ENCODE measurements around the gene TECTB.

DNA sequence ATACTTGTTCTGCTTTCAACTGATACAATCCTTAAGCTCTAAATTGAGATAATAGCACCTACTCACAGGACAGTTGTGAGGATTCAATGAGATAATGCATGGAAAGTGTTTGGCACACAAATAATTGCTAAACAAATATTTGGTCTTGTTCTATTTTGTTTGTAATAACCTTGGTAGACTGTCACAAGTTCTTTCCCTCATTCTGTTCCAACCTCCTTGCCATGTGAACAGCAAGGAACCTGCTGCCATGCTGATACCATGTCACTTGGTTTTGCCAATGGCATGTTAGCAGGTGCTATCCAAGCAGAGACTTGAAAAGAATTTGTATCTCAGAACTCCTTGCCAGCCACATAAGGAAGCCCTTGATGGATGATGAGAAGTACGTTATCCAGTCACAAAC is 24.8 kb upstream of the TECTB start:
- no peak for TF ChIP-seq CTCF (IDR thresholded peaks at IDR 0.05; ENCODE audit: insufficient read depth, low read depth, low read length)
- TF ChIP-seq EZH2 (IDR thresholded peaks at IDR 0.05; ENCODE audit: insufficient read depth, low read length): no peak
